HG03575 (cell line): Measurements from ENCODE around the gene RPP25L.

Experiments used
- ATAC-seq: cut with Tn5 transposase; IDR thresholded peaks from one replicate; pipeline ENCODE4 v1.9.1; 2021; ENCODE audit not compliant: unreplicated experiment, insufficient number of reproducible peaks, low FRiP score; ENCODE audit errors: extremely low read depth

The RPP25L gene

DNA sequence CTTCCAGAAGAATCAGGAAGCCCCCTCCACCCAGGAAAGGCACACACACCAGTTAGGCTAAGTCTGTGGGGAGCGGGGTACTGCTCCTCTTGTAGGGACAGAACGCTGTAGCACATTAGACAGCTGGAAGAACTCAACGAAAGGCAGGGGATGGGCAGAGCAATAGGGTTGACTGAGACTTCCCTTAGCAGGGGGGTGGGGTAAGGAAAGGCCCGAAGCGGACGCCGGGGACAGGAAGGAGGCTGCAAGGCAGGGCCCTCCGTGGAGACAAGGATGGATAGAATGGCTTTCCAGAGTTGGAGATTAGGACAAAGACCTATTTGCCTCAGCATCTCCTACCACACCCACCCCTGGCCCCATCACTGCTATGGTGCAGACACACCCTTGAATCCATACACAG, 36.7 kb downstream of the RPP25L start:
- no peak for ATAC-seq

DNA sequence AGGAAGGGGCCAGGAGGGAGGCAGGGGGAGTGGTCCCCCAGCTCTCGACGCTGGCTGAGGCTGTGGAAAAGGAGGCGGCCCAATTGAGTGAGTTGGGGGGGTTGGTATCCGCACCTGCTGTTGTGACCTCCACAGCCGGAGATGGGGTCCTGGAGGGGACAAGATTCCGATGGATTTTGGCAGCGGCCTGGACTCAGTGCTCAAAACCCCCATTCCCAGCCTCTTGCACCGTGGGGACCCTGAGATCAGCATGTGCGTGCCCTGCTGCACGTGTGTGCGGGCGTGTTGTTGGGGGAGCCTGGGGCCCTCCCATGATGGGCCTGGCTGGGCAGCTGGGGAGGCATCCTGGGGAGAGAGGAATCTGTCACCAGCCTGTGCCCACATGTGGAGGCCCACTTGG, 37.3 kb downstream of the RPP25L start:
- ATAC-seq: no peak

DNA sequence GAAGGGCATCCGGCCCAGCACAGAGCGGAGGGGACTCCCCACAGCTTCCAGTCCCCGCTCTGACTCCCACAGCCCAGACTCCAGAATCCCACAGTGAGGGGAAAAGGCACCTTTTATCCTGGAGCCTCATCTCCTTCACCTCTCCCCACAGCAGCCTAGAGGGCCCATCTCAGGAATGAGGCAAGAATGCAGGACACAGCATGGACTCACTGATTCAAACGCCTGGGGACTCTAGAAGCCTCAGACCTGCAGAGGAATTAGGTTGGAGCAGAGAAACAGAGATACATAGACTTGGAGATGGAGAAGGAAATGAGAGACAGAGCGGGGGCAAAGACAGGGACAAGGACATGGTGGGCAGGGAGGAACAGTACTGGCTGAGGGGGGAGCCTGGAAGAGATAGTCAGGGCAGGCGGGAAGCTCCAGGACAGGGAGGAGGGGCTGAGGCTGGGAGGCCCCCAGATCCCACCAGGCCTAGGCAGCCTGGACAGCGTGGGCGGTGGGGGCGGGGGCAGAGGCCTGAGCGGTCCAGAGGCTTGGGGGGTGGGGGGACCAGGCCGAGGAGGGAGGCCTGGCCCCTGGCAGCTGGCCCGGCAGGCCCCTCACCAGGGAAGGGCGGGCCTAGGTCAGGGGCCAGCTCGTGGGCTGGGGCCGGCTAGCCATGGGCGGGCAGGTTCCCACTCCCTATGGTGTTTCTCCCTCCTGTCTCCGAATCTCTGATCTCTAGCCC, 38.1 kb downstream of the RPP25L start:
- no peak for ATAC-seq

GRCh38 chr9:34572628-34573027, 39.3 kb downstream of the RPP25L start:
- no peak for ATAC-seq

- no peak for ATAC-seq
These were observed 39.8 kb downstream of the RPP25L start for GRCh38 chr9:34572092-34572491.

DNA sequence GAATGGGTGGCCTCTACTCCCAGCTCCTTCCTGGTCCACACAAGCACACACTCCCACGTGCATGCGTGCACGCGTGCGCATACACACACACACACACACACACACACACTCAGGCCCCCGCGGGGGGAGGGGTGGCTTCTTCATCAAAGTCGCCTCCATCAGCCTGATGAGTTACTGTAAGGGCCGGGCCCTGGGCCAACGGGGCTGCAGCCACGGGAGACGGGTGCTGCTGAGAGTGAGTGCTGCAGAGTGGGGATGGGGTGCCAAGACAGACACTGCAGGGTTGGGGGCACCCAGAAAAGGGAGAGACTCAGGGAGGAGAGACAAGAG, 40.5 kb downstream of the RPP25L start:
- no peak for ATAC-seq

GRCh38 chr9:34570809-34571480, 41.0 kb downstream of the RPP25L start:
- ATAC-seq: no peak

- no peak for ATAC-seq
These were observed 41.5 kb downstream of the RPP25L start for GRCh38 chr9:34570376-34570775.

DNA sequence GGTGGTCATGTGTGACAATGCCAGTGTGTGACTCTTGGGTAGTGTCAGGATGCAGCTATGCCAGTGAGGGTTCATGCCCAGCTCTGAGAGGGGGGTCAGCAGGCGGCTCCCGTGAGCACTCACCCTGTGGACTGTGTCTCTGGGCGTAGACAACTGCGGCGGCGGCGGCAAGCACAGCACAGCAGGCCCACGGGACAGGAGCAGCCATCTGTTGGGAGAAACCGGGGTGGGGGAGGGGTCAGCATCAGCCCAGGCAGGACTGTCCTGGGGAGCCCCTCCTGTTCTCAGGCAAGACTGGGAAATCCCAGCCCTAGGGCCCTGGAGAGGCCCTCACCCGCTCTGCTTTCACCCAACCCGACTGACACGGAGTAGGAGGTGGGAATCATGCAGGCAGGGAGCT, 43.1 kb downstream of the RPP25L start:
- ATAC-seq: no peak

- no peak for ATAC-seq
These were observed 43.8 kb downstream of the RPP25L start for GRCh38 chr9:34568133-34568532.

DNA sequence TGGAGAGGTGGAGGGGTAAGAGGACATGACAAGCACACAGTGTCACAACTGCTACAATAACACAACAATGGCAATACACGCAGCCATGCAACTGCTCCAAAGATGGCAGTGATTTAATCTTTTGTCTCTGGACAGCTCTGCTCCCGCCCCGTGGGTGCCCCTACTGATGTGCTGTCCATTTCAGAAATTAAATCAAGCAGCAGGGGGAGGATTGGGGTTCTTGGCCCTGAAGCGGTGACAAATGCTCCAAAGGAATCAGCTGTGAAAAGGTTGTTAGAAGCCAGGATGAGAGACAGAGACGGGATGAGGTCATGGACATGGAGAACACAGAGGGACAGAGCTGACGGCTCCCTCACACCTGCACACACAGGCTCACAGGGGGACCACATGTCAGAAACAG, 44.9 kb downstream of the RPP25L start:
- no peak for ATAC-seq

GRCh38 chr9:34566322-34566721, 45.6 kb downstream of the RPP25L start:
- no peak for ATAC-seq

GRCh38 chr9:34565856-34566255, 46.0 kb downstream of the RPP25L start:
- no peak for ATAC-seq

DNA sequence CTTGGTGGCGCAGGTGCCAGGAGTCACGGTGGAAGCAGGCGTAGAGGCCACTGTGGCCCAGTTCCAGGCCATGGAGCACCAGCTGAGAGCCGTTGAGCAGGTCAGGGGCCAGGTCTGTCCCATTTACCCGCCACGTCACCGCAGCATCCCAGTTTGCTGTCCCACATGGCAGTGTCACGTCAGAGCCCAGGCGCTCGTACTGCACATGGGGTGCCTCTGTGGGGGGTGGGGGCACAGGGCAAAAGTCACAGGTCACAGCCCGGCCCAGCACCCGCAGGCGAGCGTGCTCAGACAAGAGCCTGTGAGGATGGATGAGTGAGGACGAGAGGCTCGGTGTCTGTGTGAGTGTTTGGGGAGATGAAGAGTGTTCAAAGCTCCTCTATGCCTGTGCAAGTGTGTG, 47.3 kb downstream of the RPP25L start:
- ATAC-seq: no peak

GRCh38 chr9:34563262-34563661, 48.6 kb downstream of the RPP25L start:
- no peak for ATAC-seq

GRCh38 chr9:34562135-34562745, 49.7 kb downstream of the RPP25L start:
- no peak for ATAC-seq

- no peak for ATAC-seq
These were observed 51.2 kb downstream of the RPP25L start for GRCh38 chr9:34560599-34561214.
